K562 (cell line): Measurements from ENCODE around the gene PXN. TPM values are rescaled to one million over a fixed set of nuclear protein-coding genes. Genes with fewer than 3 reads are reported as not detected.

ENCODE experiments used
- ATAC-seq: fragments of 200-7000 bp; cut with Tn5 transposase; 3 replicates; pipeline ENCODE4 v1.9.1; 2020; ENCODE audit warnings: moderate library complexity
- BruUV-seq: library from RNA; stranded (reverse); fragments of 400-500 nt; replicated peaks from 2 replicates; lab custom pipeline; 2021; lab: Mats Ljungman, UMichigan
- CTCF ChIA-PET: fragments of 300-600 bp; formaldehyde crosslinking; extraction: SDS; loops from one replicate; lab custom pipeline; 2021; ENCODE audit warnings: low intra/inter-chr PET ratio; lab: Yijun Ruan, JAX
- POLR2A ChIA-PET: fragments of 300-600, 350-650 bp; sonication (Branson Sonifier 250); formaldehyde crosslinking; extraction: SDS; loops from one replicate; lab custom pipeline; 2021; ENCODE audit warnings: antibody characterized with exemption, inconsistent platforms; lab: Yijun Ruan, JAX
- DNase-seq, 4 experiments: peaks; one replicate each; pipeline versions ENCODE4 v3.0.0 to v3.0.0-alpha.2; 2011 to 2018; ENCODE audit warnings: low spot score in 3 of 4, mixed read lengths in 3 of 4; ENCODE audit errors: extremely low read depth in 1 of 4
- FAIRE-seq: peaks from 2 replicates; lab custom pipeline; 2011; peaks lifted over from hg19 to GRCh38; lab: Jason Lieb, UNC
- H2AFZ ChIP-seq: 2 replicates; pipeline ENCODE4 v1.6.0; 2011; ENCODE audit warnings: low read depth, low read length, control low read depth, inconsistent platforms
- H3K27ac ChIP-seq: fragments of 200-600 bp; 3 replicates; pipeline ENCODE4 v1.8.0; 2011; ENCODE audit warnings: low read depth, mild to moderate bottlenecking, control low read depth, inconsistent platforms, low read length, moderate library complexity, mixed read lengths; ENCODE audit errors: extremely low read depth
- H3K27me3 ChIP-seq, 2 experiments: fragments of 300-600 bp in 1 of 2; 2 replicates in 1 of 2; 3 replicates in 1 of 2; pipeline versions ENCODE4 v1.6.0 to v1.8.0; 2011; ENCODE audit warnings: inconsistent platforms in 2 of 2, low read length in 2 of 2, mild to moderate bottlenecking in 1 of 2, mixed read lengths in 1 of 2, moderate library complexity in 1 of 2; ENCODE audit not compliant: control insufficient read depth in 2 of 2, insufficient read depth in 2 of 2
- H3K36me3 ChIP-seq: fragments of 300-600 bp; 3 replicates; pipeline ENCODE4 v1.8.0; 2011; ENCODE audit warnings: mild to moderate bottlenecking, low read length, inconsistent platforms; ENCODE audit not compliant: control insufficient read depth, insufficient read depth
- H3K4me1 ChIP-seq, 2 experiments: fragments of 200-600 bp in 1 of 2; replicated peaks in 1 of 2; 2 replicates in 1 of 2; 3 replicates in 1 of 2; pipeline versions ENCODE4 v1.5.1 to v1.8.0; 2011; ENCODE audit warnings: inconsistent platforms in 2 of 2, low read length in 2 of 2, mild to moderate bottlenecking in 1 of 2, mixed read lengths in 1 of 2, moderate library complexity in 1 of 2; ENCODE audit not compliant: control insufficient read depth in 2 of 2, insufficient read depth in 2 of 2
- H3K4me2 ChIP-seq: 2 replicates; pipeline ENCODE4 v1.6.1; 2011; ENCODE audit warnings: low read length, control low read depth, inconsistent platforms, mixed read lengths; ENCODE audit not compliant: insufficient read depth
- H3K4me3 ChIP-seq: fragments of 200-600 bp; sonication (generic), shearing (Covaris generic); 2 replicates; pipeline ENCODE4 v1.5.1; 2016; ENCODE audit warnings: control low read depth, inconsistent platforms
- H3K79me2 ChIP-seq: fragments of 200-600 bp; 3 replicates; pipeline ENCODE4 v1.8.0; 2011; ENCODE audit warnings: low read length, inconsistent platforms; ENCODE audit not compliant: control insufficient read depth, insufficient read depth
- H3K9ac ChIP-seq, 2 experiments: 2 replicates each; pipeline versions ENCODE4 v1.6.0 to v1.6.1; 2011; ENCODE audit warnings: low read depth in 2 of 2, low read length in 2 of 2, control low read depth in 1 of 2, inconsistent platforms in 1 of 2, mild to moderate bottlenecking in 1 of 2, mixed read lengths in 1 of 2; ENCODE audit not compliant: insufficient read depth in 1 of 2
- H3K9me1 ChIP-seq: one replicate; pipeline ENCODE4 v1.6.0; 2011; ENCODE audit warnings: inconsistent platforms, mild to moderate bottlenecking, low read length, moderate library complexity; ENCODE audit not compliant: control insufficient read depth, insufficient read depth
- H3K9me3 ChIP-seq: replicated peaks from 2 replicates; pipeline ENCODE4 v1.5.1; 2011; ENCODE audit warnings: low read depth, low read length, inconsistent platforms; ENCODE audit not compliant: control insufficient read depth, insufficient read depth
- H4K20me1 ChIP-seq: replicated peaks from 2 replicates; pipeline ENCODE4 v1.6.1; 2011; ENCODE audit warnings: low read length, inconsistent platforms, mixed read lengths; ENCODE audit not compliant: control insufficient read depth, insufficient read depth
- CREB3 ChIP-seq: fragments of 450-650 bp; conservative IDR thresholded peaks from 2 replicates; pipeline ENCODE4 v1.6.1; 2016; ENCODE audit warnings: missing genetic modification characterization, low read depth, mild to moderate bottlenecking, missing compliant biosample characterization, moderate library complexity
- CTCF ChIP-seq, 3 experiments: IDR thresholded peaks in 2 of 3; conservative IDR thresholded peaks in 1 of 3; 2 replicates each; pipeline ENCODE4 v1.5.1; 2011 to 2012; ENCODE audit warnings: low read length in 3 of 3, mild to moderate bottlenecking in 3 of 3, control low read depth in 2 of 3, improper control_type of control experiment in 1 of 3, inconsistent platforms in 1 of 3, low read depth in 1 of 3, mixed read lengths in 1 of 3, moderate library complexity in 1 of 3; ENCODE audit not compliant: insufficient read depth in 2 of 3
- CTCFL ChIP-seq: IDR thresholded peaks from 2 replicates; pipeline ENCODE4 v1.6.1; 2011; ENCODE audit warnings: borderline replicate concordance, low read depth, mild to moderate bottlenecking, moderate library complexity, low read length; ENCODE audit not compliant: insufficient read depth, poor library complexity, severe bottlenecking
- CXXC5 ChIP-seq: fragments of 250-450 bp; sonication (Bioruptor Pico); IDR thresholded peaks from 2 replicates; pipeline ENCODE4 v1.8.0; 2022; ENCODE audit warnings: inconsistent platforms, mild to moderate bottlenecking, moderate library complexity
- DNMT1 ChIP-seq: fragments of 450-650 bp; IDR thresholded peaks from 2 replicates; pipeline ENCODE4 v1.6.1; 2016; ENCODE audit warnings: antibody characterized with exemption, mild to moderate bottlenecking
- ETV5 ChIP-seq: sonication (generic); formaldehyde crosslinking; IDR thresholded peaks from 2 replicates; pipeline ENCODE4 v1.4.0; 2020; ENCODE audit warnings: low read depth, mild to moderate bottlenecking, missing genetic modification reagents
- GABPA ChIP-seq: fragments of 200-800 bp; sonication (Bioruptor generic); conservative IDR thresholded peaks from 2 replicates; pipeline ENCODE4 v1.6.1; 2016; ENCODE audit warnings: low read depth, missing genetic modification characterization, missing compliant biosample characterization
- GABPB1 ChIP-seq: sonication (generic); formaldehyde crosslinking; IDR thresholded peaks from 2 replicates; pipeline ENCODE4 v1.8.0; 2022; ENCODE audit warnings: mild to moderate bottlenecking, missing genetic modification reagents
- KLF16 ChIP-seq: IDR thresholded peaks from 2 replicates; pipeline ENCODE4 v1.6.1; 2016; ENCODE audit warnings: antibody characterized with exemption
- NFYB ChIP-seq: IDR thresholded peaks from 2 replicates; pipeline ENCODE4 v1.6.1; 2011; ENCODE audit warnings: mild to moderate bottlenecking, moderate library complexity; ENCODE audit not compliant: insufficient read length; ENCODE audit errors: extremely low read depth
- RBFOX2 ChIP-seq: fragments of 200-400 bp; formaldehyde crosslinking; IDR thresholded peaks from 2 replicates; pipeline ENCODE4 v1.6.1; 2017; ENCODE audit warnings: low read depth, mild to moderate bottlenecking, low read length, moderate library complexity
- TBL1XR1 ChIP-seq, 2 experiments: IDR thresholded peaks; 2 replicates each; pipeline ENCODE4 v1.6.1; 2012; ENCODE audit warnings: improper control_type of control experiment in 2 of 2, low read length in 2 of 2, mild to moderate bottlenecking in 1 of 2
- TCF3 ChIP-seq: sonication (generic); formaldehyde crosslinking; IDR thresholded peaks from 2 replicates; pipeline ENCODE4 v1.4.0; 2020; ENCODE audit warnings: mild to moderate bottlenecking, missing genetic modification reagents
- ZFX ChIP-seq: sonication (generic); formaldehyde crosslinking; IDR thresholded peaks from 2 replicates; pipeline ENCODE4 v1.8.0; 2022; ENCODE audit warnings: mild to moderate bottlenecking, missing genetic modification reagents, moderate library complexity
- ZNF143 ChIP-seq: sonication (generic); formaldehyde crosslinking; IDR thresholded peaks from 2 replicates; pipeline ENCODE4 v1.9.0; 2022; ENCODE audit warnings: mild to moderate bottlenecking, missing genetic modification reagents
- WGBS: fragments of 100-300 bp; shearing (Covaris generic); methylation state at CpG from one replicate; pipeline ENCODE4 v1.1.6; 2016; ENCODE audit warnings: low coverage, mixed read lengths; ENCODE audit not compliant: insufficient coverage; ENCODE audit errors: missing lambda C conversion rate; 5-methylcytosine and 5-hydroxymethylcytosine counted together
- in situ Hi-C: fragments of 300-500 bp; cut with MboI; formaldehyde crosslinking; loops from 4 replicates; pipeline ENCODE4 v1.15.0; 2018; ENCODE audit warnings: inconsistent platforms, mixed read lengths
- intact Hi-C: fragments of 100-400 bp; cut with micrococcal nuclease; formaldehyde crosslinking; loops from 2 replicates; pipeline ENCODE4 v1.14.2; 2022
- polyA plus RNA-seq, 8 experiments: library from polyadenylated mRNA; depleted of rRNA in 4 of 8; stranded (reverse) in 5 of 8; unstranded in 3 of 8; fragments of >200 nt; fragmentation: Nextera tagmentation in 2 of 8; fragmentation: Illumina TruSeq in 1 of 8; extraction: Ambion mirVana in 2 of 8; extraction: Trizol in 1 of 8; gene quantifications; 2 replicates each; pipeline versions ENCODE4 v1.2.1 to v1.2.3, GENCODE V29; 2011 to 2014; ENCODE audit warnings: inconsistent platforms in 1 of 8, missing spikeins in 1 of 8
- total RNA-seq, 7 experiments: library from RNA; depleted of rRNA in 6 of 7; stranded (reverse); fragments of >200 nt in 6 of 7; fragmentation: Illumina TruSeq in 2 of 7; extraction: Trizol in 2 of 7; gene quantifications; 2 replicates each; pipeline versions ENCODE4 v1.2.1 to v1.2.3, GENCODE V29; 2011 to 2021; ENCODE audit warnings: low replicate concordance in 1 of 7

Gene PXN
- total and polyA plus RNA-seq, 9 of the 15 experiments (the other 6 are each of a cell fraction or from before 2014, with no cell fraction given) = 4.0 to 74.1 (median 18.6) TPM

GRCh38 chr12:120225852-120226640 lies 39.5 kb downstream of the PXN start:
- CTCF ChIA-PET = no interaction called here
- POLR2A ChIA-PET = interaction anchor here (0.5 to 17.7 kb wide), 8 partner anchors 8 to 65 kb away, joined by 3 to 420 read pairs (median 4); partner anchors contain the start of genes GCN1, RNU4-1, RNU4-2 and RPLP0
- no peaks in the 10 kb centered on the region for H3K27me3 ChIP-seq
- intact Hi-C loops (loop anchor here (5.0 kb wide), 1 partner anchor 131 kb away; no protein-coding TSS in a partner anchor), in situ Hi-C loops (loop anchor here (5.0 kb wide), 1 partner anchor 36 kb away; no protein-coding TSS in a partner anchor)
- H3K4me2 ChIP-seq = peak overlapping the region; percentile 57
- H3K27ac ChIP-seq = peak overlapping the region; percentile 65
- H3K9me3 ChIP-seq = no peaks in the 10 kb centered on the region
- ATAC-seq (peak; percentile 2), FAIRE-seq (no peak), DNase-seq (peak; percentile 52 to 57 (median 53))
- H4K20me1 ChIP-seq = peaks cover 9% of the 10 kb centered on the region
- peaks cover 50 to 59% of the 10 kb centered on the region in 2 experiments for H3K4me1 ChIP-seq
- WGBS = 59% methylated on average over 12 of the region's 13 CpGs
- H3K36me3 ChIP-seq = peaks cover 44% of the 10 kb centered on the region; the same call in 2 of the 3 replicates
- H2AFZ ChIP-seq = 0 out of 2 replicates have a peak overlapping the region, but pooled peaks have one; percentile 37
- peaks cover 29% of the 10 kb centered on the region; the same call in 2 of the 3 replicates for H3K79me2 ChIP-seq
- H3K9me1 ChIP-seq = peaks cover 5% of the 10 kb centered on the region
- BruUV-seq = no TSS peak
- peak overlapping the region; percentile 40 to 72 for H3K9ac ChIP-seq
- no peak overlapping the region for H3K4me3 ChIP-seq
- TF ChIP-seq TCF3 (CRISPR knock-in tag) (peak; percentile 7; the same call in 1 of the 2 replicates), CREB3 (tag) (no peak), CXXC5 (CRISPR knock-in tag) (peak; percentile 22; the same call in 1 of the 2 replicates), TBL1XR1 (IDR thresholded peaks at IDR 0.05; ENCODE audit: low read length in 2 of 2) (no peak), NFYB (peak; percentile 4), ZNF143 (peak; percentile 36), GABPA (peak; percentile 65), GABPB1 (peak; percentile 42; the same call in 1 of the 2 replicates), CTCF (IDR thresholded peaks at IDR 0.05 in 2 of 3, conservative IDR thresholded peaks at IDR 0.05 in 1 of 3; ENCODE audit: insufficient read depth in 2 of 3, low read depth in 1 of 3, low read length in 3 of 3) (peak; percentile 14 to 19 (median 14); a peak in 2 of 6 replicates), CTCFL (peak; percentile 25), ZFX (CRISPR knock-in tag) (peak; percentile 74), RBFOX2 (0 out of 2 replicates have a peak, but pooled peaks have one; percentile 24), DNMT1 (no peak), KLF16 (no peak), ETV5 (peak; percentile 58; the same call in 1 of the 2 replicates)
